ENCODE results near the gene MAGEB1. TPM values are rescaled to one million over a fixed set of nuclear protein-coding genes. Genes with fewer than 3 reads are reported as not detected.

MAGEB1 gene, protein sequence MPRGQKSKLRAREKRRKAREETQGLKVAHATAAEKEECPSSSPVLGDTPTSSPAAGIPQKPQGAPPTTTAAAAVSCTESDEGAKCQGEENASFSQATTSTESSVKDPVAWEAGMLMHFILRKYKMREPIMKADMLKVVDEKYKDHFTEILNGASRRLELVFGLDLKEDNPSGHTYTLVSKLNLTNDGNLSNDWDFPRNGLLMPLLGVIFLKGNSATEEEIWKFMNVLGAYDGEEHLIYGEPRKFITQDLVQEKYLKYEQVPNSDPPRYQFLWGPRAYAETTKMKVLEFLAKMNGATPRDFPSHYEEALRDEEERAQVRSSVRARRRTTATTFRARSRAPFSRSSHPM
- total RNA-seq (2014; rRNA removed; shearing (Covaris generic)) = 0.30 and 0.45 TPM in 2 replicates

GRCh38 chrX:30246769-30247489 lies at the start of gene MAGEB1:
MAGEB1 (plus strand) TSS chrX:30247146; CDS start chrX:30250494, 3,348 bp downstream.
- Histone ChIP-seq H3K36me3 (replicated peaks; ENCODE audit: control insufficient read depth, insufficient read depth, low read length) (no peaks in the 10 kb centered on the region), H3K27me3 (ENCODE audit: control insufficient read depth, insufficient read depth, low read length) (no peaks in the 10 kb centered on the region), H3K4me3 (ENCODE audit: insufficient read depth, low read depth, low read length) (no peak within 1 kb of the TSS)
- DNase-seq = peak; percentile 74

- Histone ChIP-seq H3K27me3 (ENCODE audit: control insufficient read depth, insufficient read depth, low read length) (no peaks in the 10 kb centered on the region), H3K36me3 (replicated peaks; ENCODE audit: control insufficient read depth, insufficient read depth, low read length) (no peaks in the 10 kb centered on the region), H3K4me3 (ENCODE audit: insufficient read depth, low read depth, low read length) (no peak overlapping the region)
- DNase-seq = no peak
Observed at GRCh38 chrX:30212172-30212571, 34.8 kb upstream of the MAGEB1 start.

DNA sequence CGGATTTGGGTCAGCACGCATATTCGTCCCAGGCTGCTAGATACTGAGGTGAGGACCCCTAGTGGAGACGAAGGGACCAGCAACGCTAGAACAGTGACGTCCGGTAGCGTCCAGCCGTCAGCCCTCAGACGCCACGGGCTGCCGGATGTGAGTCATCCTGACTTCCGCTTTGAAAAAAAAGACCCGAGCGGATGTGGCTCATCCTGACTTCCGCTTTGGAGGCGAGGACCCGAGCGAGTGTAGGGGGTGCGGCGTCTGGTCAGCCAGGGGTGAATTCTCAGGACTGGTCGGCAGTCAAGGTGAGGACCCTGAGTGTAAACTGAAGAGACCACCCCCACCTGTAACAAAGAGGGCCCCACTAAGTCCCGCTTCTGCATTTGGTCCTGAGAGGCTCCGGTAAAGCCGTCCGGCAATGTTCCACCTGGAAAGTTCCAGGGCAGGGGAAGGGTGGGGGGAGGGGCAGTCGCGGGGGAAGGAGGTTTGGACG lies 31.5 kb upstream of the MAGEB1 start, which contains the start of gene MAGEB2:
Gene MAGEB2 (plus strand): TSS at position 207 of the 487 bp plus-strand sequence. CDS start 3,018 bp downstream, outside the sequence.
- H3K36me3 ChIP-seq (replicated peaks; ENCODE audit: control insufficient read depth, insufficient read depth, low read length) = no peaks in the 10 kb centered on the region
- no peak within 1 kb of the TSS for H3K4me3 ChIP-seq (ENCODE audit: insufficient read depth, low read depth, low read length)
- no peaks in the 10 kb centered on the region; the same call in 1 of the 2 replicates for H3K27me3 ChIP-seq (ENCODE audit: control insufficient read depth, insufficient read depth, low read length)
- peak; percentile 42 for DNase-seq

GRCh38 chrX:30217465-30217864 lies 29.5 kb upstream of the MAGEB1 start:
- DNase-seq = no peak
- Histone ChIP-seq H3K4me3 (ENCODE audit: insufficient read depth, low read depth, low read length) (no peak overlapping the region), H3K36me3 (replicated peaks; ENCODE audit: control insufficient read depth, insufficient read depth, low read length) (no peaks in the 10 kb centered on the region), H3K27me3 (ENCODE audit: control insufficient read depth, insufficient read depth, low read length) (no peaks in the 10 kb centered on the region; the same call in 1 of the 2 replicates)

DNA sequence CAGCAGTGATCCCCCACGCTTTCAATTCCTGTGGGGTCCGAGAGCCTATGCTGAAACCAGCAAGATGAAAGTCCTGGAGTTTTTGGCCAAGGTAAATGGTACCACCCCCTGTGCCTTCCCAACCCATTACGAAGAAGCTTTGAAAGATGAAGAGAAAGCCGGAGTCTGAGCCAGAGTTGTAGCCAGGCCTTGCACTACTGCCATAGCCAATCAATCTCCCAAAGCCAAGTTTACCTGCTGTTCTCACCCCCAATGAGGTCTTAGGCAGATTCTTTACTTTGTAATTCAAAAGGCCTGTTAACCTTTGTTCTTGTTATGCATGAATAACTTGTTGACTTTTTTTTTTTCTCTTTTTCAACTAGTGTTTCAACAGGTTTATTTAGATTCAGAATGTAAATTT lies 27.6 kb upstream of the MAGEB1 start:
- Histone ChIP-seq H3K4me3 (ENCODE audit: insufficient read depth, low read depth, low read length) (no peak overlapping the region), H3K27me3 (ENCODE audit: control insufficient read depth, insufficient read depth, low read length) (no peaks in the 10 kb centered on the region; the same call in 1 of the 2 replicates), H3K36me3 (replicated peaks; ENCODE audit: control insufficient read depth, insufficient read depth, low read length) (no peaks in the 10 kb centered on the region)
- peak; percentile 69 for DNase-seq

GRCh38 chrX:30220661-30221060 lies 26.3 kb upstream of the MAGEB1 start:
- H3K4me3 ChIP-seq (ENCODE audit: insufficient read depth, low read depth, low read length) = no peak overlapping the region
- no peaks in the 10 kb centered on the region; the same call in 1 of the 2 replicates for H3K27me3 ChIP-seq (ENCODE audit: control insufficient read depth, insufficient read depth, low read length)
- no peaks in the 10 kb centered on the region for H3K36me3 ChIP-seq (replicated peaks; ENCODE audit: control insufficient read depth, insufficient read depth, low read length)
- DNase-seq = no peak

DNA sequence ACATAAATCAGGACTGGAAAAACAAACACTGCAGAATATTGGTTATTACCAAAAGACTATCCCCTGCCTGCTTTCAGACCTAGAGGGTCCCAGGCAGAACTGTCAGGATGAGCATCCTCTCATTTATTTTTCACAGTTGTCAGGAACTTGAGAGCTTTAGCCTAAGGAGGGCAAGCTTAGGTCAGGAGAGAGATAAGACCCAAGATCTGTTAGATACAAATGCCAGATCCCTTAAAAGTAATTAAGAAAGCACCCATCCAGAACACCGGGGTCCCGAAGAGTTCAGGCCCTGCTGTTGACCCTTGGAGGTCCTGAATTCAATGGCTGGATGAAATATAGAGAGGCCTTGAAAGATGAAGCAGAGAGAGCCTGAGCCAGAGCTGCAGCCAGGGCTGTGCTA lies 22.4 kb upstream of the MAGEB1 start:
- Histone ChIP-seq H3K27me3 (ENCODE audit: control insufficient read depth, insufficient read depth, low read length) (no peaks in the 10 kb centered on the region), H3K36me3 (replicated peaks; ENCODE audit: control insufficient read depth, insufficient read depth, low read length) (no peaks in the 10 kb centered on the region), H3K4me3 (ENCODE audit: insufficient read depth, low read depth, low read length) (no peak overlapping the region)
- DNase-seq = no peak

DNA sequence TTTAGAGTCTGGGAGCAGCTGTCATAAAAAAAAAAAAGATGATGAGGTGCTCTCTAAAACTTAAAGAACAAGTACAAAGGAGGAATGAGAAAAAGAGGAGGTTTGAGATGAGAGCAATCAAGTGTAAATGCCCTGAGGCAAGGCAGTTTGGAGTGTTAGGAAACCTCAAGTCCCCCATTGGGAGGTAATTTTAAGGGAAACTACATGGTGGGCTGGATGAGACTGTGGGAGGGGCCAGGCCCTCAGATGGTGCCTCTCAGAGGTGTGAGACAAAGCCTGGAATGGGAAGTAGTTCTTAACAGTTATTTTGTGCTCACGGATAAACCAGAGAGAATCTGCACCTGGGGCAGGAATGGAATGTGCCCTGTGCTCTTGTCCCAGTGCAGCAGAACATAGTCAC lies 18.4 kb upstream of the MAGEB1 start:
- Histone ChIP-seq H3K4me3 (ENCODE audit: insufficient read depth, low read depth, low read length) (no peak overlapping the region), H3K27me3 (ENCODE audit: control insufficient read depth, insufficient read depth, low read length) (no peaks in the 10 kb centered on the region), H3K36me3 (replicated peaks; ENCODE audit: control insufficient read depth, insufficient read depth, low read length) (no peaks in the 10 kb centered on the region)
- DNase-seq = peak; percentile 66

- Histone ChIP-seq H3K27me3 (ENCODE audit: control insufficient read depth, insufficient read depth, low read length) (no peaks in the 10 kb centered on the region), H3K4me3 (ENCODE audit: insufficient read depth, low read depth, low read length) (no peak within 1 kb of the TSS), H3K36me3 (replicated peaks; ENCODE audit: control insufficient read depth, insufficient read depth, low read length) (no peaks in the 10 kb centered on the region)
- peak; percentile 23 for DNase-seq
Observed at GRCh38 chrX:30230395-30230794, 16.6 kb upstream of the MAGEB1 start, which contains the start of gene MAGEB3. MAGEB3 (plus strand) TSS chrX:30230657; CDS start chrX:30235925, 5,268 bp downstream.

DNA sequence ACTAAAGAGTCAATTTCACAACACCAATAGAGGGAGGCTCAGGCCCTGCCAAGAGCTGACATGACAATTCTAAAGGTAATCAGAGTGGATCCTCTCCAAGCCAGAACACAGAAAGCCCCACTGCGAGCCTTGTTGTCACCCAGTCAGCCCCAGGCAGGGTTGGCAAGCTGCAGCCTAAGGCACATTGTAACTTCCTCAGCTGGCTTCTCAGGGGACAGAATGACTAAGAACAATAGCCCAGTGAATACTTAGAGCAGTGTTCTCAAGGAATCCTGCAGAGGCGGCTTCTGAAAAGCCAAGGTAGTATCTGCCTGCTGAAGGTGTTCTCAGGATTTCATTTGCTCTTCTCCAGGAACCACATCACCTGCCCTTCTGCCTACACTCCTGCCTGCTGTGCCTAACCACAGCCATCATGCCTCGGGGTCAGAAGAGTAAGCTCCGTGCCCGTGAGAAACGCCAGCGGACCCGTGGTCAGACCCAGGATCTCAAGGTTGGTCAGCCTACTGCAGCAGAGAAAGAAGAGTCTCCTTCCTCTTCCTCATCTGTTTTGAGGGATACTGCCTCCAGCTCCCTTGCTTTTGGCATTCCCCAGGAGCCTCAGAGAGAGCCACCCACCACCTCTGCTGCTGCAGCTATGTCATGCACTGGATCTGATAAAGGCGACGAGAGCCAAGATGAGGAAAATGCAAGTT lies 5.1 kb upstream of the MAGEB1 start, which contains the start of gene MAGEB4:
Gene MAGEB4 (plus strand): TSS at position 277 of the 692 bp plus-strand sequence. CDS start 136 bp downstream, at position 413.
- H3K36me3 ChIP-seq (replicated peaks; ENCODE audit: control insufficient read depth, insufficient read depth, low read length) = no peaks in the 10 kb centered on the region
- H3K4me3 ChIP-seq (ENCODE audit: insufficient read depth, low read depth, low read length) = no peak within 1 kb of the TSS
- no peaks in the 10 kb centered on the region for H3K27me3 ChIP-seq (ENCODE audit: control insufficient read depth, insufficient read depth, low read length)
- DNase-seq = no peak

DNA sequence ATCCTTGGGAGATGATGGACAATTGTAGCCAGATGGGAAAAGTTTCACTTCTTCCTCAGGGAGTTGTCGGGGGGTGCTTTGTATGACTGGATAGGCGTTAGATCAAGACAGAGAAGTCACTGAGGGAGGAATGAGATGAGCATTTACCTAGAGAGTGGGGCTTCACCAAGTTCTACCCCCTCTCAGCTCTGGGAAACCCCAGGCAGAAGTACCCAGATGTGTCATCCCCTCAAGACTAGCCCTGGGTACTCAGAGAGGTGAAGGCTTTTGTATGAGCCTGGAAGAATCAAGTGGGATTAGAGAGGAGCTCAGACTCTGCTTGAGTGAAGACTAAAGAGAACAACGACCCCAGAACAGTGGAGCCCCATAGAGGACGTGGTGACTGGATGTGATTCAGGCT lies 1.9 kb downstream of the MAGEB1 start:
- DNase-seq = no peak
- Histone ChIP-seq H3K27me3 (ENCODE audit: control insufficient read depth, insufficient read depth, low read length) (no peaks in the 10 kb centered on the region), H3K36me3 (replicated peaks; ENCODE audit: control insufficient read depth, insufficient read depth, low read length) (no peaks in the 10 kb centered on the region), H3K4me3 (ENCODE audit: insufficient read depth, low read depth, low read length) (no peak overlapping the region)

DNA sequence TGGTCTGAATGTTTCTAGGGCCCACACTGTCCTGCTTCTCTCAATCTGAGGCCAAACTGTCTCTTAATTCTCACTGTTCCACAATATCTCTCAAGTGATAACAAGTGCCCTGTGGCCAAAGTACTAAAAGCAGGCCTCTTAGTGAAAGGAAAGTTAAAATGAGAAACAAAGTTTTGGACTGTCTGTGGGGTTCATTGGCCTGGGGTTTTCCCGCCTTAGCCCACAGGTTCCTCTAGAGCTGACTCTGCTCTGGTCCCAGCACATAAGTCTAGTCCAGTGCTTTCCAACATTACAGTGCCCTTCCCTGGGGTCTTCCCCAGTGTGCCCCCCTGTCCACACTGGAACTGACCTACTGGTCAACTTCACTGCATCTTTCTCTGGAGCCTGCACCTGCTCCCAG lies 6.3 kb downstream of the MAGEB1 start:
- DNase-seq = no peak
- Histone ChIP-seq H3K27me3 (ENCODE audit: control insufficient read depth, insufficient read depth, low read length) (no peaks in the 10 kb centered on the region), H3K36me3 (replicated peaks; ENCODE audit: control insufficient read depth, insufficient read depth, low read length) (no peaks in the 10 kb centered on the region), H3K4me3 (ENCODE audit: insufficient read depth, low read depth, low read length) (no peak overlapping the region)

- Histone ChIP-seq H3K4me3 (ENCODE audit: insufficient read depth, low read depth, low read length) (no peak overlapping the region), H3K36me3 (replicated peaks; ENCODE audit: control insufficient read depth, insufficient read depth, low read length) (no peaks in the 10 kb centered on the region), H3K27me3 (ENCODE audit: control insufficient read depth, insufficient read depth, low read length) (no peaks in the 10 kb centered on the region)
- DNase-seq = no peak
Observed at GRCh38 chrX:30259927-30260326, 13.0 kb downstream of the MAGEB1 start.

DNA sequence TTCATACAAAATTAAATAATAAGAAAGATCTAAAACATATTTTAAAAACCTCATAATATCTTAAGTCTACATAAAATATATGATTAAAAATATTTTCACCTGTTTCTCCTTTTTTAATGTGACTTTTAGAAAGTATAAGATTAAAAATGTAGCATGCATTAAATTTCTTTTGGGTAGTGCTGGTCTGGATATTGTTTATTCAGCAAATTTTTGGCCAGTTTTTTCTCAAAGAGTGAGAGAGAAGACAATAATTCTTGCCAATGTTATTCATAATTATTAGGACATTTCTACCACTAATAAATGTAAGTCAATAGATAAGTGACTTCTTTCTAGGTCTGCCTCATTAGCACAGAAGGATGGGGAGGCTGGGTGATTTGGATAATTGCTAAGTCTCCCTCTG lies 14.1 kb downstream of the MAGEB1 start:
- H3K36me3 ChIP-seq (replicated peaks; ENCODE audit: control insufficient read depth, insufficient read depth, low read length) = no peaks in the 10 kb centered on the region
- no peaks in the 10 kb centered on the region for H3K27me3 ChIP-seq (ENCODE audit: control insufficient read depth, insufficient read depth, low read length)
- H3K4me3 ChIP-seq (ENCODE audit: insufficient read depth, low read depth, low read length) = no peak overlapping the region
- no peak for DNase-seq
